Activated CD4-positive, alpha-beta memory T cell treated with anti-CD3 and anti-CD28 coated beads for 36 hours (primary cell): ENCODE results near the gene OBP2A. TPM values are rescaled to one million over a fixed set of nuclear protein-coding genes. Genes with fewer than 3 reads are reported as not detected.
A peak's percentile ranks its signal among the peaks of the same experiment; 100 is the strongest.
"Not testable (repeated sequence)": the region's sequence is repeated elsewhere in the genome, so short reads cannot be mapped to it uniquely, and the experiment has no call there.

Experiments used
- CTCF ChIA-PET: fragments of 350-600 bp; sonication (Branson Sonifier 250); formaldehyde crosslinking; loops from one replicate; lab custom pipeline; 2021; ENCODE audit warnings: antibody characterized with exemption, inconsistent platforms; lab: Charles Lee
- POLR2A ChIA-PET: fragments of 350-600 bp; sonication (Branson Sonifier 250); formaldehyde crosslinking; loops from one replicate; lab custom pipeline; 2021; ENCODE audit warnings: antibody characterized with exemption; lab: Charles Lee
- DNase-seq: peaks from one replicate; pipeline ENCODE4 v3.0.0-alpha.2; 2020
- H3K27ac Mint-ChIP-seq: one replicate; pipeline ENCODE4 v1.8.0; 2021; ENCODE audit warnings: mixed read lengths
- H3K27me3 Mint-ChIP-seq: one replicate; pipeline ENCODE4 v1.8.0; 2021; ENCODE audit warnings: mixed read lengths
- H3K36me3 Mint-ChIP-seq: one replicate; pipeline ENCODE4 v1.8.0; 2021; ENCODE audit warnings: mixed read lengths
- H3K4me1 Mint-ChIP-seq: one replicate; pipeline ENCODE4 v1.8.0; 2021; ENCODE audit warnings: low read depth, mixed read lengths
- H3K4me3 Mint-ChIP-seq: one replicate; pipeline ENCODE4 v1.8.0; 2021; ENCODE audit warnings: mild to moderate bottlenecking, mixed read lengths
- H3K9me3 Mint-ChIP-seq: one replicate; pipeline ENCODE4 v1.8.0; 2021; ENCODE audit warnings: mixed read lengths
- intact Hi-C: fragments of 100-400 bp; cut with micrococcal nuclease; formaldehyde crosslinking; loops from one replicate; pipeline ENCODE4 v1.15.1; 2023
- total RNA-seq, 2 experiments: library from RNA; stranded (reverse); gene quantifications; one replicate each; pipeline ENCODE4 v1.2.3, GENCODE V29; 2021

OBP2A gene, protein sequence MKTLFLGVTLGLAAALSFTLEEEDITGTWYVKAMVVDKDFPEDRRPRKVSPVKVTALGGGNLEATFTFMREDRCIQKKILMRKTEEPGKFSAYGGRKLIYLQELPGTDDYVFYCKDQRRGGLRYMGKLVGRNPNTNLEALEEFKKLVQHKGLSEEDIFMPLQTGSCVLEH
- not detected for total RNA-seq

DNA sequence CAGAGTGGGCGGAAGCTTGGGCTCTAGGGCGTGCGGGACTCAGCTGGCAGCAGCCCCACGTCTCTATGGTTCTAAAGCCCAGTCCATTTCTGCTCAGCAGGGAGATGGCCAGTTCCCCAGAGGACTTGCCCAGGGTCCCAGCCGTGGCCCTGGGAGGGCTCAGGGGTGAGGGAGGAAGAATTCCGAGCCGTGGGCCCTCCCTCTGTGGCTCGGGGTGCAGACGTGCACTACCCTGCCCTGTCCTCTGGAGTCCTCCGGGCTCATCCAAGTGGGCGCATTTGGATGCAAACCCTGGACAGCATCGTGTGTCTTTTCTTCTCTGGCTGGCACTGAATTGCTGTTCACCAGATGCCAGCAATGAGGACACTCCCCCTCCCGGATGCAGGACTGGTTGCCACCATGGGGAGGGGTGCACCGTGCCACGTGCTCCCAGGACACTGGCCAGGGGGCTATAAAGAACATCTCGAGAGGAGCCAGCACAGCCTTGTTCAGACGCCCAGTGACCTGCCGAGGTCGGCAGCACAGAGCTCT, at the start of gene OBP2A:
Gene OBP2A (plus strand): TSS at position 481 of the 531 bp plus-strand sequence. CDS start 55 bp downstream, outside the sequence.
- H3K4me3 Mint-ChIP-seq, CTCF ChIA-PET, H3K4me1 Mint-ChIP-seq, H3K27me3 Mint-ChIP-seq, DNase-seq, H3K36me3 Mint-ChIP-seq, intact Hi-C loops, POLR2A ChIA-PET, H3K27ac Mint-ChIP-seq, H3K9me3 Mint-ChIP-seq: not testable (repeated sequence)

DNA sequence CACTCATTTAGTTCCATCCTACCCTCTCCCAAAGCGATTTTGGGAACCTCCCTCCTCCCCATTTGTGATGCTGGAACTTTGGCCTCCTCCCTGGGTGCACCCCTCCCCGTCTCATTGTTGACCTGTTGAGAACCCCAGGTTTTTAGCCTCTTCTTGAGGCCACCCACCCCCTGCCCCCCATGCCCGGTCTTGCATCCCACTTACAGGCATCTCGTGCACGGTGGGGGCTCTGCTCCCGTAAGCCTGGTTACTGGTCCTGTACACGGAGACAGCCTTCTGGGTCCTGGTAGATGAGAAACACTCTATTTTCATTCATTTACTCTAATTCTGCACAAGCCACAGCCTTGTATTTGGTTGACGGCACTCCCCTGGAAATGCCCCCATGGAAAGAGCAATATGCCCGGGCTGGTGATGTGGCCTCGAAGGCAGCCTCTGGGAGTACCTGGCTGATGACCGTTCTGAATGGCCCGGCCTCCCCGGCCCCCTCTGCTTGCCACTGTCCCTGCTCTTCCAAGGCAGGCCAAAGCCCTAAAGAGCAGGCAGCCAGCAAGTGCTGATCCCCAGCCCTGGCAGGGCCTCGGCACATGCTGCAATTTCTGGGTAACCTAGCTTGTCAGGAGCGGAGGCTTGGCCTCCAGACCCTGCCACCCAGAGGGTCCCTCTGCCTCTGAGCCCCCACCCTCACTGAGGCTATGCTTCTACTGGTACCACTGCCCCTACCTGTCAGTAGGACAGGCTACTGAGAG, 47.4 kb upstream of the OBP2A start:
- no peak overlapping the region for H3K4me3 Mint-ChIP-seq

DNA sequence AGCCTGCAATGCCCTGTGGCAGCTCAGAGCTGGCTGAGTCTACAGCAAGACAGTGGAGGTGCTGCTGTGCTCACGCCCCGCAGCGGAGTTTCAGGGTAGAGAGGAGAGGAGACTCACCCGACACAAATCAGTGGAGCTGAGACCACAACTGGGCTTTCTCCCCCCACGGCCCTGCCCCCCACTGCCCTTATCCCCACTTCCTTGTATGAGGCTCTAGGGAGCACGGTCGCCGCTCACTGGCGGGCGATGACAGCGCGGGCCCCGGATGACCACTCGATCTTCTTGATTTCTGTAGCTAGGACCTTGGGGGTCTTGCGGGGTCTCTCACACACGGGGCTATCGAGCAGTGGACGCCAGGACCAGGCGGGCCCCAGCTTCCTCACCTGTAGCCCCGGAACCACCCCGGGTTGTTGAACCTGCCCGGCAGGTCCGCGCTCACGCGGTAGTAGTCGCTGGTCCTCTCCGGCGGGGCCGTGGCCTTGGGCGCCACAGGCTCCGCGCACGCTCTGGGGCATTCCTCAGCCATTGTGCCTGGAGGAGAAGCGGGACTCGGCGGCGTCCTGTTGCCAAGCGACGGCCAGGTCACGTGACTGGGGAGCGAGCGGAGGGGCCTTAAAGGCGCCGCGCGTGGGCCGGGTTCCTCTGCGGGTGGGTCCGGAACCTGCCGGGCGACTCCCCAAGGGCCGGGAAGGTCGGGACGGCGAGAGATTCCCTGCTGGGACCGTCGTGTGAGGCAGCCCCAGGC, 46.4 kb upstream of the OBP2A start:
- Mint-ChIP-seq H3K4me1 (peaks cover 14% of the 10 kb centered on the region), H3K36me3 (peaks cover 24% of the 10 kb centered on the region), H3K9me3 (no peaks in the 10 kb centered on the region), H3K4me3 (peak overlapping the region; percentile 83), H3K27ac (no peak overlapping the region), H3K27me3 (peaks cover 14% of the 10 kb centered on the region)
- peak; percentile 90 for DNase-seq
- intact Hi-C loops = loop anchor here (1.0 kb wide), 1 partner anchor 30 kb away; no protein-coding TSS in a partner anchor
- ChIA-PET POLR2A (no interaction called here), CTCF (interaction anchor here (0.6 to 1.4 kb wide), 4 partner anchors 11 to 462 kb away, joined by 3 to 4 read pairs (median 3); no protein-coding TSS in a partner anchor)

More for the DNA sequence above, 47.4 kb upstream of the OBP2A start:
- POLR2A ChIA-PET = no interaction called here
- peaks cover 17% of the 10 kb centered on the region for H3K36me3 Mint-ChIP-seq
- DNase-seq = no peak
- intact Hi-C loops = loop anchor here (1.0 kb wide), 1 partner anchor 29 kb away; no protein-coding TSS in a partner anchor
- H3K27me3 Mint-ChIP-seq = peaks cover 14% of the 10 kb centered on the region
- CTCF ChIA-PET = interaction anchor here (0.6 kb wide), 1 partner anchor 38 kb away, joined by 4 read pairs; no protein-coding TSS in a partner anchor
- no peaks in the 10 kb centered on the region for H3K9me3 Mint-ChIP-seq
- peaks cover 14% of the 10 kb centered on the region for H3K4me1 Mint-ChIP-seq
- no peak overlapping the region for H3K27ac Mint-ChIP-seq

DNA sequence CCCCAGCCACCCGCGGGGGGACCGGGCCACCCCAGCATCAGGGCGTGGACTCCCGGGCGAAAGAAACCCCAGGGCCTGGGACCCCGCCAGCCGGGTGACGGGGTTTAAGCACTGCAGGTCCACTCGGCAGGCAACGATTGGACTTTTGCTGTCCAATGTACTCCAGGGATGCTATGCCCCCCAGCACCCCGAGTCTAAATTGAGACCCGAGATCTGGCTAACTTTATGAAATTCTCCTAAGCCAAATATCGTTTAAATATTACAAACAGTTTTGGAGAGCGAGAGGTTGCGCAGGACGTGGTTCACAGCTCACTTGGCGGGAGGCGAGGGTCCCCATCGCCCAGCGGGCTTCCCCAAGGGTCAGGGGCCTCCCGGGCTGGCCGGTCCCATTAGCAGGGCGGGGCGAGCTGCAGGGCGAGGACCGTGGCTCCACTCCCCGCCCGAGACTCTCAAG, 45.8 kb upstream of the OBP2A start:
- H3K36me3 Mint-ChIP-seq = peaks cover 27% of the 10 kb centered on the region
- ChIA-PET POLR2A (no interaction called here), CTCF (interaction anchor here (0.6 to 1.4 kb wide), 4 partner anchors 12 to 461 kb away, joined by 3 to 4 read pairs (median 3); no protein-coding TSS in a partner anchor)
- peaks cover 10% of the 10 kb centered on the region for H3K27me3 Mint-ChIP-seq
- peaks cover 17% of the 10 kb centered on the region for H3K4me1 Mint-ChIP-seq
- no peak for DNase-seq
- H3K27ac Mint-ChIP-seq = no peak overlapping the region
- H3K4me3 Mint-ChIP-seq = peak overlapping the region; percentile 83
- H3K9me3 Mint-ChIP-seq = no peaks in the 10 kb centered on the region
- intact Hi-C loops = no loop called here

DNA sequence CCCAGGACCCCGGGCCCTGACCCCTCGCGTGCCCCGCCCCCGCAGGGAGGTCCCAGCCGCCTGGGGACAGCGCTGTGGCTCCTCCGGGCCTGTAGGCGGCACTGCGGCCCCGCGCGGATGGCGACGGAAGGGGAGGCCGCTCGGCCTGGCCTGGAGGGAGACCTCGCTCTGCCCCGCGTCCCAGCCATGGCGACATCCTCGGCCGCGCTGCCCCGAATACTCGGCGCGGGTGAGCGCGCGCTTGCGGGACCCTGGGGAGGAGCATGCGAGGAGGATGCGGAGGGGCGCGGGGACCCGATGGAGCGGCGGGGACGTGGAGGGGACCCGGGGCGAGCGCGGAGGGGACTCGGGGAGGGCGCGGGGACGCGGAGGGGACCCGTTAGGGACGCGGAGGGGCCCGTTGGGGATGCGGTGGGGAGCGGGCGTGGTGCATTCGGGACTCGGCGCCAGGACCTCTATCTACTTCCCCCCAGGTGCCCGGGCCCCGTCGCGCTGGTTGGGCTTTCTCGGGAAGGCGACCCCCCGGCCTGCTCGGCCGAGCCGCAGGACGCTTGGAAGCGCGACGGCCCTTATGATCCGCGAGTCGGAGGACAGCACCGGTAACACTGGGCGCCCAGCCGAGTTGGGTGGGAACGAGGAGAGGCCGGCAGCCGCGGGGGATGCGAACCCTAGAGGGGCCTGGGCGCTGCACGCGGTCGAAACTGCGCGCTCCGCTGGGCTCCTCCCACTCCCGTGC, 45.2 kb upstream of the OBP2A start, which contains the start of gene MRPS2:
Gene MRPS2 (plus strand): TSS at position 158 of the 736 bp plus-strand sequence. CDS start 29 bp downstream, at position 187.
- Mint-ChIP-seq H3K36me3 (peaks cover 30% of the 10 kb centered on the region), H3K4me3 (peak within 1 kb of the TSS; percentile 83), H3K27me3 (peaks cover 10% of the 10 kb centered on the region), H3K9me3 (no peaks in the 10 kb centered on the region), H3K27ac (peak within 1 kb of the TSS; percentile 77), H3K4me1 (peaks cover 17% of the 10 kb centered on the region)
- ChIA-PET POLR2A (no interaction called here), CTCF (interaction anchor here (0.7 to 1.4 kb wide), 3 partner anchors 13 to 461 kb away, joined by 3 to 4 read pairs (median 3); no protein-coding TSS in a partner anchor)
- intact Hi-C loops = no loop called here
- peak; percentile 90 for DNase-seq

DNA sequence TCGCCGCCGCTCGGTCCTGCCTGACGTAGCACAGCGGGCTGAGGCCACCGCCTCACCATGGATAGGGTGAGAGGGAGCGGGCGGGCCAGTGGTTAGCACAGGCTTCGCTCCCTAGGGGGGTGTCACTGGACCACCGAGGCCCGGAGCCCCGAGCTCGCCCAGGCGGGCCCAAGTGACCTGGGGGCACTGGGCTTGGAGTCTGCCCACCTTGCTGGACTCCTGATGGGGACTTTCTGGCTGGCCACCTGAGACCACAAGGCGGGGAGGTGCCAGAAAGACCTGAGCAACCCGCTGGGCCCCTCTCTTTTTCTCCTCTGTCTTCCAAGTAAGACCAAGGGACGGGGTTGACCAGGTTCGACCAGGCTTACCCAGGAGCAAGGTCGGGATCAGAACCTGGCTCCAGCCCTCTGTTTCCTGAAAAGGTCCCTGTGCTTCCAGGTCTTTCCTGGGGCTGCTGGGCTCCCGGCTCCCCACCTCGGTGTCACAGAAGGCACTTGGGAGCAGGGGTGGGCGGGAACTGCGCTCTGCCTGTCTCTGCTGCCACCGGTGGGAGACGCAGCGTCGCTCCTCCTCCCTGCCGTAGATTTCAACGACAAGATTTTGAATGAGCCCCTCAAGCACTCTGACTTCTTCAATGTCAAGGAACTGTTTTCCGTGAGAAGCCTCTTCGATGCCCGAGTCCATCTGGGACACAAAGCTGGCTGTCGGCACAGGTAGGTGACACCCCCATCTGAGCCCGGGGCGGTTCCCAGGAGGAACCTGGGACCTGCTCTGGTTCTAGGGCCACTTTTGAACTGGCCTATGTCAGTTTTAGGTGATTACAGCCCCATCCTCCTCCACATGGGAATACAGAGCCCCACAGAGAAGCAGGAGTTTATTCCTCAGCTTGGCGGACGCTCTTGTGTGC, 44.4 kb upstream of the OBP2A start:
- Mint-ChIP-seq H3K9me3 (no peaks in the 10 kb centered on the region), H3K4me3 (peak overlapping the region; percentile 83), H3K4me1 (peaks cover 17% of the 10 kb centered on the region), H3K27ac (peak overlapping the region; percentile 38), H3K36me3 (peaks cover 30% of the 10 kb centered on the region), H3K27me3 (peaks cover 10% of the 10 kb centered on the region)
- CTCF ChIA-PET = no interaction called here
- no peak for DNase-seq
- POLR2A ChIA-PET = interaction anchor here (0.6 kb wide), 1 partner anchor 424 kb away, joined by 3 read pairs; no protein-coding TSS in a partner anchor
- intact Hi-C loops = no loop called here

DNA sequence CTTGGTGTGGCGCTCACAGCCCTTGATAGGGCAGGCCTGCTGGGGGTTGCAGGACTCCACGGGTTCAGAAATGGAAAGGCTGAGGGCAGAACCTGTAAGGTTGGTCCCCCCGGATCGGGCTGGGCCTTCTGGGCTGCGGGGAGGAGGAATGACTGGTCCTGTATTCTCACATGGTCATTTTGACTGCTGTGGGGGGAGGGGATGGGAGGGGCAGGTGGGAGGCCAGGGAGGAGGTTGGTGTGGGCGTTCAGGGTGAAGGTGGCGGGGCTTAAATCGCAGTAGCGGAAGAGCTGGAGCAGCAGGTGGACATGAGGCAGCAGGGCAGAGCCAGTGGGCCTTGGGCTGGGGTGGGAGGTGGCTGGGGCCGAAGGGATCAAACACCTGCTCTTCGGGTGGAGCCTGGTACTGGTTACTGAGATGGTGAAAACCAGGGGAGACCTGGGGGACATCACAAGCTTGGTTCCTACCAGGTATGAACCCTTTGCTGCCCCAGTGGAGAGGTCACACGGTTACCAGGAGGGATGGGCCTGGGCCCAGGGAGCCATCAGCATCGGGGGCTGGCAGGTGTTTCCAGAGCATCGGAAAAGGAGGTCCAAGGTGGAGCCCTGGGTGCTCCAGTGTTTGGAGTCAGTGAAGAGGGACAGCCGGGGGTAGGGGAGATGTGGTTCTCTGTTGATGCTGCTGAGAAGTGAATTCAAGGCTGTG, 43.6 kb upstream of the OBP2A start:
- peaks cover 2% of the 10 kb centered on the region for H3K9me3 Mint-ChIP-seq
- H3K36me3 Mint-ChIP-seq = peaks cover 30% of the 10 kb centered on the region
- peaks cover 17% of the 10 kb centered on the region for H3K4me1 Mint-ChIP-seq
- DNase-seq = no peak
- peak overlapping the region; percentile 83 for H3K4me3 Mint-ChIP-seq
- ChIA-PET POLR2A (interaction anchor here (0.6 kb wide), 1 partner anchor 424 kb away, joined by 3 read pairs; no protein-coding TSS in a partner anchor), CTCF (no interaction called here)
- H3K27me3 Mint-ChIP-seq = peaks cover 10% of the 10 kb centered on the region
- peak overlapping the region; percentile 38 for H3K27ac Mint-ChIP-seq
- intact Hi-C loops = no loop called here

DNA sequence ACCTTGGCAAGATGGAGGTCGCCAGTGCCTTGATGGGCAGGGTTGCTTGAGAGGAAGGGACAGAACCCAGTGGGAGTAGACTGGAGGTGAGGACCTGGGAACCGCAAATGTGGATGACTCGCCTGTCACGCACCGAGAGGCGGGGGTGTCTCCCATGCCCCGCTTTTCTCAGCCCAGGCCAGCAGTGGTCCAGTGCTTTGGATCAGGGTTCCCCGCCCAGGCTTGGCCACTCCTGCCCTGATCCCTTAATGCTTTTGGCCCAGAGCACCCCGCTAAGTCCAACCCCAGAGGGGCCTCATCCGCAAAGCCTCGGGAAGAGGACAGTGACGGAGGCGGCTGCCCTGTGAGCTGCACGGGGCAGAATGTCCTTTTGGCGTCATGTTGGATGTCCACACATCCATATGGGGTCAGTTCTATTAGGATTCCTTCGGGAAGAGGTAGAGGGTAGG, 43.0 kb upstream of the OBP2A start:
- H3K27ac Mint-ChIP-seq = peak overlapping the region; percentile 38
- H3K4me1 Mint-ChIP-seq = peaks cover 17% of the 10 kb centered on the region
- intact Hi-C loops = no loop called here
- peak overlapping the region; percentile 83 for H3K4me3 Mint-ChIP-seq
- ChIA-PET CTCF (no interaction called here), POLR2A (no interaction called here)
- peaks cover 8% of the 10 kb centered on the region for H3K27me3 Mint-ChIP-seq
- peaks cover 30% of the 10 kb centered on the region for H3K36me3 Mint-ChIP-seq
- DNase-seq = no peak
- H3K9me3 Mint-ChIP-seq = peaks cover 2% of the 10 kb centered on the region

DNA sequence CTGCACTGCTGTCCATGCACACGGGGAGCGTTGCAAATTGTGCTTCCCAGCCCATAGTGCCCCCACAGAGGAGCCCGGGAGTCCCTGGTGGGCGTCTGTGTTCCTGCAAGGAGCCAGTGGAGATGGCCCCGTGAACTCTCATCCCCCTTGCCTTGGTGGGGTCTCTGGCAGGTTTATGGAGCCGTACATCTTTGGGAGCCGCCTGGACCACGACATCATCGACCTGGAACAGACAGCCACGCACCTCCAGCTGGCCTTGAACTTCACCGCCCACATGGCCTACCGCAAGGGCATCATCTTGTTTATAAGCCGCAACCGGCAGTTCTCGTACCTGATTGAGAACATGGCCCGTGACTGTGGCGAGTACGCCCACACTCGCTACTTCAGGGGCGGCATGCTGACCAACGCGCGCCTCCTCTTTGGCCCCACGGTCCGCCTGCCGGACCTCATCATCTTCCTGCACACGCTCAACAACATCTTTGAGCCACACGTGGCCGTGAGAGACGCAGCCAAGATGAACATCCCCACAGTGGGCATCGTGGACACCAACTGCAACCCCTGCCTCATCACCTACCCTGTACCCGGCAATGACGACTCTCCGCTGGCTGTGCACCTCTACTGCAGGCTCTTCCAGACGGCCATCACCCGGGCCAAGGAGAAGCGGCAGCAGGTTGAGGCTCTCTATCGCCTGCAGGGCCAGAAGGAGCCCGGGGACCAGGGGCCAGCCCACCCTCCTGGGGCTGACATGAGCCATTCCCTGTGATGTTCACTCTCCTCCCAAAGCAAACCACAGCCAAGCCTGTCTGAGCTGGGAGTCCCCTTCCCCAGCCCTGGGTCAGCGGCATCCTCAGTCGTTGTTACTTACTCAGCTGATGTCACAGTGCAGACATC, 42.3 kb upstream of the OBP2A start:
- POLR2A ChIA-PET = no interaction called here
- peaks cover 7% of the 10 kb centered on the region for H3K9me3 Mint-ChIP-seq
- H3K4me3 Mint-ChIP-seq = no peak overlapping the region
- H3K4me1 Mint-ChIP-seq = peaks cover 17% of the 10 kb centered on the region
- no peak for DNase-seq
- peaks cover 30% of the 10 kb centered on the region for H3K36me3 Mint-ChIP-seq
- no peak overlapping the region for H3K27ac Mint-ChIP-seq
- CTCF ChIA-PET = interaction anchor here (1.1 to 1.6 kb wide), 2 partner anchors 13 to 26 kb away, joined by 5 read pairs; no protein-coding TSS in a partner anchor
- H3K27me3 Mint-ChIP-seq = peaks cover 3% of the 10 kb centered on the region
- intact Hi-C loops = no loop called here
